GM21526 (cell line): Measurements from ENCODE around the gene CCDC141.

ENCODE experiments used
- ATAC-seq: cut with Tn5 transposase; IDR thresholded peaks from one replicate; pipeline ENCODE4 v1.9.1; 2021; ENCODE audit warnings: moderate library complexity; ENCODE audit not compliant: unreplicated experiment, low FRiP score

Gene CCDC141

DNA sequence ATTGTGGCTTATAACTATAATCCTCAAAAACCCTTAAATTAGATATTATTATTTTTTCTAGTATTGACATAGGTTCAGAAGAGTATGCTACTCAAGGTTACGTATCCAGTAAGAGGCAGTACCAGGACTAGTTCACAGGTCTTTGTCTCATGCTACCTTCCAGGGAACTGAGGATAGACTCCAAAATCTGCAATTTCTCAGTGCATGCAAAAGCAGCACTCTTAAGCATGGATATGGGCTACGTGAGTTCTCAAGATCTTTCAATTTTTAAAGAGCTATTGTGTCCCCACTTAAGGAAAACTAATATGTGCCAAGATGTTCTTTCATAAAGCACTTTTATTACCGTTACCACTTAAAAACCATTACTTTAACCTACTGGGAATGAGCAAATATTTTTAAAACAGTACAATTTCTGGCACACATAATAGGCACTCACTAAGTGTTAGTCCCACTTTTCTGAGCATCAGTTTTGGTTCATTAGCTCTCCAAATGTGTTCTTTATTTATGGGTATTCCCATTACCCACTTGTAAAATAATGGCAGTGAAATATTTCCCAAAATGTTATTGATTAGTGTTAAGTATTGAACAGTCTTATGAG is 128.9 kb downstream of the CCDC141 start:
- ATAC-seq, result no peak

DNA sequence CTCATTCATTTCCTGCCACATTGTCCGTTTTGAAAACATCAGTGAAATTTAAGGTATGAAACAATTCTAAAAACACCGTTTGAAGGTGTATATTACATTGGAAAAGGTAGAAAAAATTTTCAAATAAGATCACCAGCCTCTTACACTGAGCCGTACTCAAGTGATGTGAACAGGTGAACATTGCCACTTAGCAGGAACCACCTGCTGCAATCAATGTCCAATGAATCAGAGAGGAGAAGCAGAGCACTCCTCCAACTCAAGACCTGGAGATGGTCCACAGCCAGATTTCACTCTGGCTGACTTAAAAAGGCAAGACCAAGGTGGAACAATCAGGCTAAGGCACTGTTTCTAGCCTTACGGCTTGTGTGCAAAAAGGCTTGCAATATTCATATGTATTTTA is 132.4 kb downstream of the CCDC141 start:
- no peak for ATAC-seq

DNA sequence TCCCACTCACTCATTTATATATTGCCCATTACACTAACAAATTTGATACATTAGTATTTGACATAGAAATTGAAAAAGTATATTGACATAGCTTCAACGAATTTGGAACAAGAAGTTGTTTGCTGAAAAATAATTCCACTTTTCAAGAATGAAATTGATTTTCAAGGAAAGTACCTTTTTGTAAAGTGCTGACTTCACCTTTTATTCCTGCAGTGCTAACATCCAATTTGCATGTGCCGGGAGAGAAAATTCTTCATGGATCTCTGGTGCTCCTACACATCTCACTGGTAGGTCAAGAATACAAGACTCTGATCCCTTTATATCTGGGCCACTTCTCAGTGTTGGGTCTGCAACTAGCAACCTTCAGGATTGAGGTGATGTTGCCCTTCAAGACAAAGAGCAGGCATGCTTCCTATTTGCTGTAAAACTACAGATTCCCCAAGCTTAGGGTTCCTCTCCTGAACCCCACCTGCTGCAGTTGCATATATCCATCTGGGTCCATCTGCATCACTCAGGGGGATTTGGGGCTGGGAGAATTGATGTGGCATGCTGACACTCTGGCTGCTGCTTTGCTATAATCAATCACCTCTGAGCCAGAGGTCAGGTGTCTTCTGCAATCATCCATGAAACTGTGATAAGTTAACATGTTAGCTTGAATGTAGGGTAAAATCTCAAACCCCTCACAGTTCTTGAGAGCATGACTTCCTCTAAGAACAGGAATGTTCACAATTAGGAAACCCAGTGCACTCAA is 134.3 kb downstream of the CCDC141 start:
- no peak for ATAC-seq

DNA sequence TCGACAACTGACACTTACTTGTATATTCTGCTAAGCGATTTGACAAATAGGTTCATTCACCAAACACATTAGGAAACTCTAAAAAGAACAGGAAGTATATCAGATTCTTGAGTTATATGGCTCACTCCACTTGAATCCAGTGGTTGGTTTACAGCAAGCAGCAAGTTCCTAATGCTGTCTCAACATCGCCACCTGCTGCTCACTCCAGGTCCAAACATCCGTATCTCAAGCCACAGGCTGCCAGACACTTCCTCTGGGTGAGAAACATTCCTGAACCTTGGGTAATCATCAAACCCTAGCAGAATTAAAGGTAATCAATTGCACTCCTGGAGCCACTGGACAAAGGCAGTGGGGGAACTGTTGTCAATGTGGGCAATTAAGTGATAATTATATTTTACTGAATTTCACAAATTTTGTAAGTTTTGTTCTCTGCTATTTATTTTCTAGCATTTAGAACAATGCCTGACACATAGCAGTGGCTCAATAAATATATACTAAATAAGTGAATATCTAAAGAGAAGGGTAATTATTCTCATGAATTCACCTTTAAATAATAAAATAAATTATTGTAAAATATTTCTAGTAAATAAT is 135.6 kb downstream of the CCDC141 start:
- peak; percentile 88 for ATAC-seq

DNA sequence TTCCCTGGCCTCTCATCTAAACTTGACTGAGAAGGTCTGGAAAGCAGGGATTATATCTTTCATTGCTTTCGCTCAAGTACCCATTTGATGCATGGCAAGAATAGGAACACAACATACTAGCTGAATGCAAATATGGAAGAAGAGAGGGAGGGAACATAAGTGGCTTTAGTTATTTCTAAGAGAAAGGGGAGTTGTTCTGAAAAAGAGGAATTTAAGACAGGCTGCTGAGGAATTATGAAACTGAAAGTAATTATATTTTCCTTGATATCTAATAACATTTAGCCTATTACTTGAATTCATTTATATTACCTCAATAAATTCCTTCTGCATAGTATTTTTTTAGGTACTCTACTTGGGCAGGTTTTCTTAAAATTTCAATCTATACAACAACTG is 136.9 kb downstream of the CCDC141 start:
- ATAC-seq, result no peak

DNA sequence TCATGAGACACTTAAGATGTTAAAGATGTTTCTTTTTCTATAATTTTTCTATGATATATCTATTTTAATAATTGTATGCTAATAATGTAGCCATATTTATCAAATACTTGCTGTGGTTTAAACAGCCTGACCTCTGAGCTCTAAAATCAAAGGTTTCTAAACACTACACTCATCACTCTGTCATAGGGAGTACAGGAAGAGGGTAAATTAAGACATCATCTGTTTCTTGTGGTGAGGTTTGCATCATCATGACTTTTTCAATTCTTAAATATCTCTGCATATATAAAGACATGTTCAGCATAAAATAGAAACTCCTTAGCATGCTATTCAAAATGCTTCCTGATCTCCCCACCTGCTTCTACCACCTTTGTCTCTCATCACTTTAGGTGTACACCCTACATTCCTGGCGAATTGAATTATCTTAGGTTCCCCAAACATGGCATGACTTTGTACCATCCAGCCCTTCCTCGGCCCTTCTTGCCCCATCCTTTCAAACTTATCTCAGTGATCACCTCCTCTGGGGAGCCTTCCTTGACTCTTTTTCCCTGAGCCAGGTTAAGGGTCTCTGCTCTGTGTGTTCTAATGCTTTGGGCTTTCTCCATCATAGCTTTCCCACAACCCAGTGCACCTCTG is 137.4 kb downstream of the CCDC141 start:
- no peak for ATAC-seq

DNA sequence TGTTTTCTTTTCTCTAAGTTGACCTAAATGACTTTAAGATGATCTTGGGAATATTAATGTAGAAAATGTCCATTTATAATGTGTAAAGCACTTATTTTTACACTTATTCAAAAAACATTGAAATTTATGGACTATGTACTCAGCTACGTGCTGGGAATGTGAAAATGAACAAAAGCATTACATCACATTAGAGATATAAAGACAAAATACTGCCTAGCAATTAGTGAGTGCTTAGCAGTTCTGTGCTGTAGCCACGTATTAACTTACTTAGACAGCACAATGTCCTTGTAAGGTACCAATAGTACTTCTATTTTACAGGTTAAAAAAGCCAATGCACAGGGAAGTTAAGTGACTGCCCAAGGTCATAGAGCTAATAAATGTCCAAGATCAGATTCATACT is 138.9 kb downstream of the CCDC141 start:
- ATAC-seq, result no peak

DNA sequence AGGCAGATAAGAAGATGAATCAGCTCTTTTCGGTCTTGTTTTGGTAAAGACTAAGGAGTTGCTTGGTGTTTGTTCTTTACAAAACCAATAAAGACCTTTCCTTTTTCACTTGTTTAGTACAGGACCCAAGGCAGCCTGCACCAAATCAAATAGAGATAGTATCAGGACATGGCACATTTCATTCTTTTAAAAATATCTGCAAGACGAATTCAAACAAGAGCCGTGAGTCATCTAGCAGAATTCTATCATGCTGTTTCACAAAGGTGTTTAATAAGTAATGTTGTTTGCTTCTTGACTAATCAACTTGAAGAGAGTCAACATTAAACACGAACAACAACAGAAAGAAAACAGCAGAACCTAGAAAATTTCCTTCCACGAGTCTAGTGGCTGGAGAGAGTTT is 139.9 kb downstream of the CCDC141 start:
- no peak for ATAC-seq

DNA sequence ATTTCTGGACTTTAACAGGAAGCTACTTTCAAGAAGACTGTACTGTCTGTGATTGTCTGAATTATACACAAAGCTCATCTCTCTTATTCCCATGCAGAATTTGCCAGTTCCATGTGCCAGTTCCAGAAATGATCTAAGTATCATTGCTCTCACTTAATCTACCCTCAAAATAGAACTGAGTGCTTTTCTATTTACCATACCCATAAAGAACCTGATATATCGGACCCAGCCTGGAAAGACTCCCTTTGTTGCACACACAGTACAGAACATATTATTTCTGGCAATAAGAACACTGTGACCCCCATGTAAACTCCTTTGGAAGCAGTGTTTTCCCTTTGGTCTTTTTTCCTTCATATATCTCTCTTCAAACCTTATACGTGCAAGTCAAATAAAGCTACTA is 140.4 kb downstream of the CCDC141 start:
- ATAC-seq, result no peak

DNA sequence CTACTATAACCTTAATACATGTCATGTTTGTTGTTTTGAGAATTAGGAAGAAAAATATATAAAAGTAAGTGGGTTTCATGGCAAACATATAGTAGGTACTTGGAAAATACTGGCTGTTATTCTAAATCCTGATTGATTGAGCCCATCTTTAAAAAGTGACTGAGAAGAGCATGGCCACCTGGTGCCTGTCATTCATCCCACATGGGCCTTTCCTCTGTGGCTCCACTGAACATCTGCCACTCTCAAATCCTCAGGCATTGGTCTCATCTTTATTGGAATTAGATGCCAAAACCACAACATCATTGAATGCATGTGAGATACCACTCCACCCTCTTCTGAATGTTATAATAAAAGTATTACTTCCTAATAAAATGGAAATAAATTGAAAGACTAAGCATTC is 141.1 kb downstream of the CCDC141 start:
- ATAC-seq, result no peak

DNA sequence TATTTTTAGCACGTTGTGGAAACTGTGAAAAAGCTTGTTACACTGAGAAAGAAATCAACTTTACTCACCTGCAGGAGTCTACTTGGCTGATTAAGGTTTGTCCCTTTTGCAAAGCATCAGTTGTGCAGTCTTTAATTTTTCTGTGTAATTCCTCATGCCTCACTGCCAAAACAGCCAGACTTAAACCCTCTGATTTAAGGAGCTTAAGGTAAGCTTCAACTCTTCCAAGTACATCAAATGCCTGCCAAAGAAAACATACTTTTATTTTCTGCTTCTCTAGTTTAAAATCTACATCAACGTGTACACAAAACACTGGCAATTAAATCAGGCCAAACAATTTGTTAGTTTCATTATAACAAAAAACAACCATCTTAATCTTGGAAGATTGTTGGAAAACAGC is 144.7 kb downstream of the CCDC141 start:
- ATAC-seq, result no peak

DNA sequence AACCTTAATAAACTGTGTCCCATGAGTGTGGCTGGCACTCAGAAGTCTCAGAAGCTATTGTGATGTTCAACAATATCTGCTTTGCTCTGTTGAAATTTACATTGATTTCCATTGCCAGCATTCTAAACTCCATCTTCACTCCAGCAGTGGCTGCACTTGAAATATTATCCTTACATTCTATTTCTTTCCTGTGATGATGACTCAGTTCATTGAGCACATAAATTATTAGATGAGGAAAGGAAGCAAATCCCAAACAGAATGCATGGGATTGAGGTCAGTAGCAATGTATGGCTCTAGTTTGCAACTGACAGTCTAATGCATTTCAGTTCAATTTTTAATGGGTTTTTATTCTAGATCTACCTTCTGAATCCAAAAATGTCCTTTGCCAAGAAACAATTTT is 150.3 kb downstream of the CCDC141 start:
- no peak for ATAC-seq

DNA sequence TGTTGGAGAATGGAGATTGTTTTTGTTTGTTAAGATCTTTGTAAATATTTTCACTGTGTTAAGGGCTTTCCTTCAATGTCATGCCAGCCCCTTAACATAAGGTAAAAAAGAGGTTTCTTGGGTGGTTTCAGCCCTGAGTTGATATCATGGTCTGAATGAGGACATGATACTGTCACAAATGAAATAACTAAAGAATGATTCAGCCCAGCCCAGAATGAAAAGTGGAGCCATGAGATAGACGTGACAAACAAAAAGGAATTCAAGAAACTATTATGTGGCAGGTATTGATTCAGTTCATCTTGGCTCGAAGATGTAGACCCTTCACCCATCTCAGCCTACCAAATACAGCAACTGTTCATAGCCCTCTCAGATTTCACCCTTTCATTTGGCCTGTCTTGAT is 154.1 kb downstream of the CCDC141 start:
- no peak for ATAC-seq

DNA sequence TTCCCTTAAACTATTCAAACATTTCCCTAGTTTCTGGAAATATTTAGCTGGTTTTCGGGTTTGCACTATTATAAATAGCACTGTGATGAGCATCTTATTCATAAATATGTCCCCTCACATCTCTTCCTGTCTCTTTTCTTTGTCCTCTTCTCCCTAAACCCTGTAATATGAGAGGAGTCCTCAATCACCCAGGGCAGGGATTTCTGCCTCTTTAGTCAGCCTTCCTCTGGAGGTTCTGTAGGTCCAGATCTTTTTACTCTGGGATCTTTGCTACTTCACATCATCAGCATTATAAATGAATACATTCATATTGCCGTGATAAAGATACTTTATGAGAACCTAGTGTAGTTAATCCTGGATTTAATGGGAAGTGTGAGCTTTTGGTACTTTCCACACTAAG is 154.8 kb downstream of the CCDC141 start:
- no peak for ATAC-seq

DNA sequence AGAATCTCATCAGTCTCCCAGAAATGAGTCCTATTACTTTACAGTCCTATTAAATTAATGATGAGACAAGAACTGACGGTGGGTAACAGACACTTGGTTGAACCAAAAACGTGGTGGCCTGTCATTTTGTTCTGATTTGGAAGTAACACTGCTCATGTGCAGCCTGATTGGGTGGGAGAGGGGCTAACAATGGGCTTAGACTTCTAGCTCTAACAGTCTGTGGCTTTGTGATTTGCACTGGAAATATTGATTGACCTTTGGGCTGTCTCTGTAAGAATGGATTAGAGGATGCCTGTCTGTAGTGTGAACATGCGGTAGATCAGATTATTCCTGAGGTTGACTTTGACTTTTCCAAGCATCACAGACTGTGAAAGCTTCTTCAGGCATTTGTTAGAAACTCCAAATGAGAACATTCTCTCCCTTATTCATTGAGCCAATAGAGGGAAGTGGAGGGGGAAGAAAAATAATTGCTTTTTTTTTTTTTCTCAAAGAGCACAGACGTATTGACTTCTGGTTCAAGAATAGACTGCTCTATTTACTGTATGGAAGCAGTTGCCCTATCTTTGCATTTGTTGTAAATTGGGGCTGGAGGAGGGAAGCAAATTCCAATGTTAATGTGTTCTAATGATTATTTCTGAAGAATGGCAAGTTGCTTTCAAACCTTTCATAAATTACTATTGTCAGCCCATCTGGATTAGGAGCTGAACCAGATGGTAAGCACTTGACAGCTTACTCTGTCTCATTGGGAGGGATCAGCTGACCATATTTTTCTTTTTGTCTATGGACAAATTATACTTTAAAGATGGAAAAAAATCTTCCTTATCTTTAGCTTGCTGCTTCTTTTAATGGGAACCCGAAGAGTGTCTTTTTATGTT is 156.9 kb downstream of the CCDC141 start:
- ATAC-seq, result no peak

DNA sequence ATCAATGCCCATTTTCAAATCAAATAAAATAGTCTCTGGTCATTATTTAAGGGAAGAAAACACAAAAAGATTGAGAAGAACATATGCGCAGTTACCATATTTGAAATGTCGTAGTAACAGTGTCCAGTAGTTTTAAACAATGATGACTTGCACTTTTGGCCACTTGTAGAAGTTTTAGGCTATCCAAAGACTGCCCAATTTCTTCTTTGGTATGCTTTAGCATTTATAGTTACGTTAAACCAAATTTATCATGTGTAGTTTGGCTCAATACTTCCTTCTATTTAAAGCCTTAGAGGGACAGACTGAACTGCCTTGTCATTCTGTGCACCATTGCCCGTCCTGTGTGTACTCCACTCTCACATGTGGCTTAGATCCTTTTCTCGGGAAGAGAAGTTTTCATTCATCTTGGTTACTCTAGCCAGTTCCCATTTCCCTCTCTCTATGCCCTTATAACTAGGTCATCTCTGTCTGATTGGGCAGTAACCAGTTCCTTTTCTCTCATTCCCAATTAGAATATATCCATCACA is 157.9 kb downstream of the CCDC141 start:
- ATAC-seq, result no peak

DNA sequence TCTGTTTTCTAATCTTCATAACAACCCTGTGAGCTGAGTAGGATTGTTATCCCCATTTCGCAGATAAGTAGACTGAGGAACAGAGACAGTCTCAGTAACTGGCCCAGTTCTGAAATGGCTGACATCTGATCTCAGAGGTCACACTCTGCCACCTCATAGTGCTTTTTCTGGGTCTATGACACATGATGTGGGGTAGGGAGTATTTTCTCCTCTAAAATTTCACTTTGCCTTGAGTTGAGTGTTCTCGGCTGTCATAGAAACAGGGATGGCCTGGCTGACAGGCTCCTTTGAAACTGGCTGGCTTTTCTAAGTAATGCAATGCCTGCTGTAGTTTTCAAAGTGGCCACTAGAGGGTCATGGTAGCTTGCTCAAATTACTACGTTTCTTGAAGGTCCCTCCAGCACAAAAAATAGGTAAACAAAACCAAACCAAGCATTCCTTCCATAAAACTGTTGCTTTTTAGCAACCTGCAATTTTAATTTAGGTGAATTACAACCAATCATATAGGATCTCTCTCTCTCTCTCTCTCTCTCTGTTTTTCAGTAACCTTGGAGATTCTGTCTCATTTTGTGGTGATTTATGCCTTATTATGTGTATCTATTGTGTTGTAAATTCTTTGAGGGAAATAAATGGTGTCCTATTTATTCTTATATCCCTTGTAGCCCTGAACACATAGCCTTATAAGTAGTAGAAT is 158.5 kb downstream of the CCDC141 start:
- peak; percentile 86 for ATAC-seq

DNA sequence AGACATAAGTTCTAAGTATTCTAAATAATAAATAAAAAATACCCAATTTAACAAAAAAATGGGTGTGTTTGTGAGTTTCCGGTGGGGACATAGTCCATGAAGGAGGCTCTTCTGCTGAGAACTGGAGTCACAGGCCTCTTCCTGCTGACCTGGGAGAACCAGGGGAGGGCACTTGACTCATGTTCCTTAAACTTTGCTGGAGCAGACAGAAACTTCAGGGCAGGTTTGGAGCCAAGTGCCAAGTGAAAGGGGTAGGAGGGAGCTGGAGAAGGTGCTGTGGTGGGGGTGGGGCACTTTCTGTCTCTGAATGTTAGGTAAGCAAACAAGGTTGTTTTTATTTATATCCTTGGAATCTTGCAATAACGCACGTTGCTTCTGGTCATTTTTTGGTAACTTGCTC is 163.9 kb downstream of the CCDC141 start:
- no peak for ATAC-seq

DNA sequence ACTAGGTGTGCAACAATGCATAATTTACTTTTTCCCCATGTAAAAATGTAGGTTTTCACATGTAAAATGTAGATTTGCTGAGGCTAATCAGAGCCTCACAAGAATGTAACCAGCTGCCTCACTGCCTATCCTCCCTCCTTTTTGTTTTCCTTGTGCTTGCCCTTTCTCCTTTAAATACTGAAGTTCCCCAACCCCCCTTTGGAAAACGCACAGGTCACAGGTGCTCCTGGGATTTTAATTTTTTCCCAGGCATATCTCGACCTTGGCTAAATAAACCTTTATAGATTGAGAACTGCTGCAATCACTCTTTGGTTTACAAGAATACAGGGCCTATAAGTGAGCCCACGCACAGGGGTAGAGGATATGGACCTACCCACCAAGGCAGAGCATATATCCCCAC is 165.5 kb downstream of the CCDC141 start:
- ATAC-seq, result no peak
